Duodenal mucosa (tissue), 2 donors: ENCODE measurements around the gene C10orf90.
A peak's percentile ranks its signal among the peaks of the same experiment; 100 is the strongest.
"Not testable (repeated sequence)": the region's sequence is repeated elsewhere in the genome, so short reads cannot be mapped to it uniquely, and the experiment has no call there.

Experiments used
- H3K27ac ChIP-seq: one replicate; pipeline ENCODE4 v1.7.0; 2013; ENCODE audit warnings: low read depth, low read length
- H3K27me3 ChIP-seq, 2 donors: one replicate each; pipeline ENCODE4 v1.7.0; 2013; ENCODE audit warnings: low read length in 2 of 2, control low read depth in 1 of 2; ENCODE audit not compliant: insufficient read depth in 2 of 2, control insufficient read depth in 1 of 2
- H3K36me3 ChIP-seq, 2 donors: one replicate each; pipeline ENCODE4 v1.7.0; 2013; ENCODE audit warnings: low read length in 2 of 2, control low read depth in 1 of 2; ENCODE audit not compliant: insufficient read depth in 2 of 2, control insufficient read depth in 1 of 2
- H3K4me1 ChIP-seq, 2 donors: one replicate each; pipeline ENCODE4 v1.7.0; 2013; ENCODE audit warnings: low read length in 2 of 2, control low read depth in 1 of 2; ENCODE audit not compliant: insufficient read depth in 2 of 2, control insufficient read depth in 1 of 2
- H3K4me3 ChIP-seq, 2 donors: one replicate each; pipeline ENCODE4 v1.7.0; 2013; ENCODE audit warnings: low read length in 2 of 2, low read depth in 1 of 2
- H3K9ac ChIP-seq, 2 donors: one replicate each; pipeline ENCODE4 v1.7.0; 2013; ENCODE audit warnings: low read length in 2 of 2, low read depth in 1 of 2
- H3K9me3 ChIP-seq, 2 donors: one replicate each; pipeline ENCODE4 v1.7.0; 2013; ENCODE audit warnings: low read length in 2 of 2, control low read depth in 1 of 2; ENCODE audit not compliant: control insufficient read depth in 1 of 2

The C10orf90 gene

GRCh38 chr10:126561294-126561920, 109.1 kb downstream of the C10orf90 start:
- H3K4me1 ChIP-seq, result no peaks in the 10 kb centered on the region
- no peak overlapping the region for H3K27ac ChIP-seq
- H3K9ac ChIP-seq, result no peak overlapping the region
- no peaks in the 10 kb centered on the region for H3K36me3 ChIP-seq
- no peaks in the 10 kb centered on the region for H3K27me3 ChIP-seq
- H3K4me3 ChIP-seq, result peak overlapping the region; percentile 3 to 43
- no peaks in the 10 kb centered on the region for H3K9me3 ChIP-seq

GRCh38 chr10:126558881-126559280, 111.6 kb downstream of the C10orf90 start:
- Histone ChIP-seq H3K36me3 (no peaks in the 10 kb centered on the region), H3K4me3 (no peak overlapping the region), H3K27me3 (no peaks in the 10 kb centered on the region), H3K4me1 (no peaks in the 10 kb centered on the region), H3K9me3 (no peaks in the 10 kb centered on the region), H3K9ac (no peak overlapping the region), H3K27ac (no peak overlapping the region)

- H3K9me3 ChIP-seq, result no peaks in the 10 kb centered on the region
- H3K27ac ChIP-seq, result no peak overlapping the region
- H3K27me3 ChIP-seq, result no peaks in the 10 kb centered on the region
- no peak overlapping the region for H3K4me3 ChIP-seq
- H3K4me1 ChIP-seq, result no peaks in the 10 kb centered on the region
- no peak overlapping the region for H3K9ac ChIP-seq
- no peaks in the 10 kb centered on the region for H3K36me3 ChIP-seq
These were observed 119.3 kb downstream of the C10orf90 start for GRCh38 chr10:126551202-126551601.

GRCh38 chr10:126550586-126550985, 119.9 kb downstream of the C10orf90 start:
- H3K4me1 ChIP-seq, H3K4me3 ChIP-seq, H3K36me3 ChIP-seq, H3K9ac ChIP-seq, H3K9me3 ChIP-seq, H3K27ac ChIP-seq, H3K27me3 ChIP-seq: not testable (repeated sequence)

GRCh38 chr10:126549344-126549743, 121.1 kb downstream of the C10orf90 start:
- H3K27ac ChIP-seq, result no peak overlapping the region
- H3K27me3 ChIP-seq, result no peaks in the 10 kb centered on the region
- H3K4me1 ChIP-seq, result no peaks in the 10 kb centered on the region
- H3K9ac ChIP-seq, result no peak overlapping the region
- no peaks in the 10 kb centered on the region for H3K9me3 ChIP-seq
- H3K4me3 ChIP-seq, result no peak overlapping the region
- no peaks in the 10 kb centered on the region for H3K36me3 ChIP-seq

- no peak overlapping the region for H3K4me3 ChIP-seq
- H3K9me3 ChIP-seq, result no peaks in the 10 kb centered on the region
- H3K4me1 ChIP-seq, result no peaks in the 10 kb centered on the region
- no peaks in the 10 kb centered on the region for H3K36me3 ChIP-seq
- H3K27me3 ChIP-seq, result no peaks in the 10 kb centered on the region
- no peak overlapping the region for H3K9ac ChIP-seq
- H3K27ac ChIP-seq, result no peak overlapping the region
These were observed 125.9 kb downstream of the C10orf90 start for GRCh38 chr10:126544565-126544964.

- no peak overlapping the region for H3K9ac ChIP-seq
- no peak overlapping the region for H3K27ac ChIP-seq
- H3K27me3 ChIP-seq, result no peaks in the 10 kb centered on the region
- H3K36me3 ChIP-seq, result no peaks in the 10 kb centered on the region
- H3K4me3 ChIP-seq, result no peak overlapping the region
- H3K9me3 ChIP-seq, result no peaks in the 10 kb centered on the region
- no peaks in the 10 kb centered on the region for H3K4me1 ChIP-seq
These were observed 131.9 kb downstream of the C10orf90 start for GRCh38 chr10:126538439-126539135.

GRCh38 chr10:126536656-126537055, 133.8 kb downstream of the C10orf90 start:
- H3K27me3 ChIP-seq, result no peaks in the 10 kb centered on the region
- no peak overlapping the region for H3K9ac ChIP-seq
- no peaks in the 10 kb centered on the region for H3K4me1 ChIP-seq
- H3K9me3 ChIP-seq, result no peaks in the 10 kb centered on the region
- no peak overlapping the region for H3K4me3 ChIP-seq
- H3K36me3 ChIP-seq, result no peaks in the 10 kb centered on the region
- H3K27ac ChIP-seq, result no peak overlapping the region

GRCh38 chr10:126536148-126536547, 134.3 kb downstream of the C10orf90 start:
- H3K9ac ChIP-seq, result no peak overlapping the region
- H3K4me3 ChIP-seq, result no peak overlapping the region
- no peaks in the 10 kb centered on the region for H3K9me3 ChIP-seq
- no peaks in the 10 kb centered on the region for H3K36me3 ChIP-seq
- no peaks in the 10 kb centered on the region for H3K27me3 ChIP-seq
- no peak overlapping the region for H3K27ac ChIP-seq
- no peaks in the 10 kb centered on the region for H3K4me1 ChIP-seq

GRCh38 chr10:126533644-126534043, 136.8 kb downstream of the C10orf90 start:
- H3K36me3 ChIP-seq, result no peaks in the 10 kb centered on the region
- no peaks in the 10 kb centered on the region for H3K27me3 ChIP-seq
- no peak overlapping the region for H3K27ac ChIP-seq
- no peaks in the 10 kb centered on the region for H3K9me3 ChIP-seq
- H3K4me3 ChIP-seq, result no peak overlapping the region
- H3K9ac ChIP-seq, result no peak overlapping the region
- no peaks in the 10 kb centered on the region for H3K4me1 ChIP-seq
